Measurements from ENCODE around the gene EFCAB11.

EFCAB11 gene

DNA sequence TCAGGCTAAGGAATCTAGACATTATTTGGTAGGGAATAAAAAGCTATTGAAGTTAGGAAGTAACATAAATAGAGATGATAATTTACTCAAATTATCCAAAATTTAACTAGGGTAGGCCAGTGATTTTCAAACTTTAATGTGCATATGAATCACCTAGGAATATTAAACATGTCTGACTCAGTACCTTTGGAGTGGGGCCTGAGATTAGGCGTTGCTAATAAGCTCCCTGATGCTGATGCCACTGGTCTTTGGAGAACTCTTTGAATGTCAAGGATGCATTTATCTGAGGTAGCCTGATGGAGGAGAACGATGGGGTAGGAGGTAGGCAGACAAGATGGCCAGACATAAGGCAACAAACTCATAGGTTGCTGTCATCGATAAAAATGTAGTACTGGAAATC is 33.2 kb downstream of the EFCAB11 start:
- no peaks in the 10 kb centered on the region for H3K9me3 ChIP-seq (ENCODE audit: control insufficient read depth, insufficient read depth, low read length)
- no peaks in the 10 kb centered on the region for H3K9me2 ChIP-seq (replicated peaks; ENCODE audit: control insufficient read depth, low read length)
- H3K4me2 ChIP-seq (ENCODE audit: low read length): no peak overlapping the region
- H3K4me3 ChIP-seq (ENCODE audit: low read length): no peak overlapping the region
- no peak for TF ChIP-seq EZH2phosphoT487 (IDR thresholded peaks at IDR 0.05; ENCODE audit: borderline replicate concordance, low read length)
- TF ChIP-seq, protein P1, sequence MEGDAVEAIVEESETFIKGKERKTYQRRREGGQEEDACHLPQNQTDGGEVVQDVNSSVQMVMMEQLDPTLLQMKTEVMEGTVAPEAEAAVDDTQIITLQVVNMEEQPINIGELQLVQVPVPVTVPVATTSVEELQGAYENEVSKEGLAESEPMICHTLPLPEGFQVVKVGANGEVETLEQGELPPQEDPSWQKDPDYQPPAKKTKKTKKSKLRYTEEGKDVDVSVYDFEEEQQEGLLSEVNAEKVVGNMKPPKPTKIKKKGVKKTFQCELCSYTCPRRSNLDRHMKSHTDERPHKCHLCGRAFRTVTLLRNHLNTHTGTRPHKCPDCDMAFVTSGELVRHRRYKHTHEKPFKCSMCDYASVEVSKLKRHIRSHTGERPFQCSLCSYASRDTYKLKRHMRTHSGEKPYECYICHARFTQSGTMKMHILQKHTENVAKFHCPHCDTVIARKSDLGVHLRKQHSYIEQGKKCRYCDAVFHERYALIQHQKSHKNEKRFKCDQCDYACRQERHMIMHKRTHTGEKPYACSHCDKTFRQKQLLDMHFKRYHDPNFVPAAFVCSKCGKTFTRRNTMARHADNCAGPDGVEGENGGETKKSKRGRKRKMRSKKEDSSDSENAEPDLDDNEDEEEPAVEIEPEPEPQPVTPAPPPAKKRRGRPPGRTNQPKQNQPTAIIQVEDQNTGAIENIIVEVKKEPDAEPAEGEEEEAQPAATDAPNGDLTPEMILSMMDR (IDR thresholded peaks at IDR 0.05; ENCODE audit: low read depth, low read length, poor library complexity, severe bottlenecking): no peak
- H3F3A ChIP-seq (ENCODE audit: control insufficient read depth, insufficient read depth): no peaks in the 10 kb centered on the region
- H4K20me1 ChIP-seq (ENCODE audit: control insufficient read depth, insufficient read depth, low read depth, low read length): no peaks in the 10 kb centered on the region
- no peaks in the 10 kb centered on the region for H3K27me3 ChIP-seq (ENCODE audit: control insufficient read depth, low read length)
- peaks cover 3% of the 10 kb centered on the region; the same call in 1 of the 2 replicates for H3K36me3 ChIP-seq (ENCODE audit: control insufficient read depth, low read length)
- no peak overlapping the region for H3K27ac ChIP-seq (ENCODE audit: low read depth, low read length)
- no peaks in the 10 kb centered on the region for H3K79me2 ChIP-seq (ENCODE audit: control insufficient read depth, low read length)
- no peaks in the 10 kb centered on the region for H3K4me1 ChIP-seq (ENCODE audit: control insufficient read depth, low read length)

GRCh38 chr14:89920056-89920455 is 34.5 kb downstream of the EFCAB11 start:
- H3F3A ChIP-seq (ENCODE audit: control insufficient read depth, insufficient read depth): no peaks in the 10 kb centered on the region
- peaks cover 3% of the 10 kb centered on the region; the same call in 1 of the 2 replicates for H3K36me3 ChIP-seq (ENCODE audit: control insufficient read depth, low read length)
- no peak overlapping the region for H3K4me3 ChIP-seq (ENCODE audit: low read length)

GRCh38 chr14:89918721-89919120 is 35.8 kb downstream of the EFCAB11 start:
- no peak overlapping the region for H3K4me2 ChIP-seq (ENCODE audit: low read length)
- no peak overlapping the region for H3K4me3 ChIP-seq (ENCODE audit: low read length)
- H3K36me3 ChIP-seq (ENCODE audit: control insufficient read depth, low read length): 0 out of 2 replicates have a peak, but pooled peaks cover 3% of the 10 kb centered on the region
- H3K9me2 ChIP-seq (replicated peaks; ENCODE audit: control insufficient read depth, low read length): no peaks in the 10 kb centered on the region
- H4K20me1 ChIP-seq (ENCODE audit: control insufficient read depth, insufficient read depth, low read depth, low read length): no peaks in the 10 kb centered on the region
- no peak overlapping the region for H3K27ac ChIP-seq (ENCODE audit: low read depth, low read length)
- H3K27me3 ChIP-seq (ENCODE audit: control insufficient read depth, low read length): no peaks in the 10 kb centered on the region
- peaks cover 3% of the 10 kb centered on the region; the same call in 1 of the 2 replicates for H3K4me1 ChIP-seq (ENCODE audit: control insufficient read depth, low read length)
- TF ChIP-seq, protein P1 (IDR thresholded peaks at IDR 0.05; ENCODE audit: low read depth, low read length, poor library complexity, severe bottlenecking): no peak
- TF ChIP-seq EZH2phosphoT487 (IDR thresholded peaks at IDR 0.05; ENCODE audit: borderline replicate concordance, low read length): no peak
- no peaks in the 10 kb centered on the region for H3K9me3 ChIP-seq (ENCODE audit: control insufficient read depth, insufficient read depth, low read length)
- H3K79me2 ChIP-seq (ENCODE audit: control insufficient read depth, low read length): no peaks in the 10 kb centered on the region
- no peaks in the 10 kb centered on the region for H3F3A ChIP-seq (ENCODE audit: control insufficient read depth, insufficient read depth)

More at GRCh38 chr14:89920056-89920455, 34.5 kb downstream of the EFCAB11 start:
- H3K79me2 ChIP-seq (ENCODE audit: control insufficient read depth, low read length): no peaks in the 10 kb centered on the region
- H3K4me1 ChIP-seq (ENCODE audit: control insufficient read depth, low read length): peaks cover 1% of the 10 kb centered on the region; the same call in 1 of the 2 replicates
- H3K9me3 ChIP-seq (ENCODE audit: control insufficient read depth, insufficient read depth, low read length): no peaks in the 10 kb centered on the region
- H3K4me2 ChIP-seq (ENCODE audit: low read length): no peak overlapping the region
- no peak overlapping the region for H3K27ac ChIP-seq (ENCODE audit: low read depth, low read length)
- H3K27me3 ChIP-seq (ENCODE audit: control insufficient read depth, low read length): no peaks in the 10 kb centered on the region
- H4K20me1 ChIP-seq (ENCODE audit: control insufficient read depth, insufficient read depth, low read depth, low read length): no peaks in the 10 kb centered on the region
- H3K9me2 ChIP-seq (replicated peaks; ENCODE audit: control insufficient read depth, low read length): no peaks in the 10 kb centered on the region
- TF ChIP-seq, protein P1 (IDR thresholded peaks at IDR 0.05; ENCODE audit: low read depth, low read length, poor library complexity, severe bottlenecking): no peak
- TF ChIP-seq EZH2phosphoT487 (IDR thresholded peaks at IDR 0.05; ENCODE audit: borderline replicate concordance, low read length): no peak
